HG03565 (cell line): ENCODE measurements around the gene SLC10A1.
"Not testable (repeated sequence)": the region's sequence is repeated elsewhere in the genome, so short reads cannot be mapped to it uniquely, and the experiment has no call there.

Experiments
- ATAC-seq: cut with Tn5 transposase; IDR thresholded peaks from one replicate; pipeline ENCODE4 v1.9.1; 2021; ENCODE audit warnings: mild to moderate bottlenecking, moderate library complexity; ENCODE audit not compliant: unreplicated experiment

Gene SLC10A1

GRCh38 chr14:69796797-69797500, at the start of gene SLC10A1:
TSS of gene SLC10A1 (minus strand) at chr14:69797241. CDS start at chr14:69797155, 86 bp downstream.
- ATAC-seq: no peak

- ATAC-seq: no peak
Measured at GRCh38 chr14:69845787-69846186, 48.7 kb upstream of the SLC10A1 start.

GRCh38 chr14:69845050-69845581, 48.1 kb upstream of the SLC10A1 start:
- no peak for ATAC-seq

GRCh38 chr14:69844171-69844570, 47.1 kb upstream of the SLC10A1 start:
- ATAC-seq: no peak

GRCh38 chr14:69842686-69843420, 45.8 kb upstream of the SLC10A1 start:
- no peak for ATAC-seq

GRCh38 chr14:69841656-69842055, 44.6 kb upstream of the SLC10A1 start:
- ATAC-seq: no peak

- no peak for ATAC-seq
Measured at GRCh38 chr14:69839661-69840060, 42.6 kb upstream of the SLC10A1 start.

GRCh38 chr14:69838881-69839416, 41.9 kb upstream of the SLC10A1 start:
- no peak for ATAC-seq

GRCh38 chr14:69828879-69829278, 31.8 kb upstream of the SLC10A1 start:
- no peak for ATAC-seq

- no peak for ATAC-seq
Measured at GRCh38 chr14:69828354-69828753, 31.3 kb upstream of the SLC10A1 start.

- no peak for ATAC-seq
Measured at GRCh38 chr14:69827560-69827959, 30.5 kb upstream of the SLC10A1 start.

- no peak for ATAC-seq
Measured at GRCh38 chr14:69822456-69822855, 25.4 kb upstream of the SLC10A1 start.

GRCh38 chr14:69820991-69821390, 23.9 kb upstream of the SLC10A1 start:
- no peak for ATAC-seq

GRCh38 chr14:69819607-69820006, 22.6 kb upstream of the SLC10A1 start:
- ATAC-seq: no peak

GRCh38 chr14:69818758-69819191, 21.7 kb upstream of the SLC10A1 start:
- ATAC-seq: no peak

GRCh38 chr14:69816216-69816615, 19.2 kb upstream of the SLC10A1 start:
- no peak for ATAC-seq

GRCh38 chr14:69815556-69815955, 18.5 kb upstream of the SLC10A1 start:
- no peak for ATAC-seq

- ATAC-seq: no peak
Measured at GRCh38 chr14:69814397-69814796, 17.4 kb upstream of the SLC10A1 start.

- ATAC-seq: not testable (repeated sequence)
Measured at GRCh38 chr14:69813346-69813745, 16.3 kb upstream of the SLC10A1 start.

- no peak for ATAC-seq
Measured at GRCh38 chr14:69812711-69813110, 15.7 kb upstream of the SLC10A1 start.

- no peak for ATAC-seq
Measured at GRCh38 chr14:69811868-69812252, 14.8 kb upstream of the SLC10A1 start.
